A549 (cell line): ENCODE measurements around the gene SMAD5. TPM values are rescaled to one million over a fixed set of nuclear protein-coding genes. Genes with fewer than 3 reads are reported as not detected.

Experiments
- ATAC-seq, 2 experiments: fragments of 200-7000 bp in 1 of 2; fragments of >200 bp in 1 of 2; cut with Nextera tagmentation in 1 of 2; cut with Tn5 transposase in 1 of 2; 3 replicates each; pipeline versions ENCODE4 v1.8.0 to v1.9.1; 2018 to 2020; ENCODE audit warnings: mild to moderate bottlenecking in 1 of 2, moderate library complexity in 1 of 2
- CTCF ChIA-PET: fragments of 300-600 bp; sonication (Branson Sonifier 250); formaldehyde crosslinking; extraction: SDS; loops from one replicate; lab custom pipeline; 2021; ENCODE audit warnings: antibody characterized with exemption, inconsistent platforms; lab: Yijun Ruan, JAX
- POLR2A ChIA-PET: fragments of 350-600 bp; formaldehyde crosslinking; extraction: SDS; loops from one replicate; lab custom pipeline; 2021; ENCODE audit warnings: antibody characterized with exemption, inconsistent platforms; lab: Yijun Ruan, JAX
- DNase-seq, 2 experiments: peaks; one replicate each; pipeline versions ENCODE4 v3.0.0 to v3.0.0-alpha.2; 2011 to 2016; ENCODE audit warnings: low read depth in 1 of 2, low spot score in 1 of 2
- FAIRE-seq: peaks from 2 replicates; lab custom pipeline; 2011; peaks lifted over from hg19 to GRCh38; lab: Jason Lieb, UNC
- H3K27ac ChIP-seq, 2 experiments: fragments of >200 bp; sonication (Bioruptor Twin); formaldehyde crosslinking; 3 replicates each; pipeline ENCODE4 v1.5.1; 2016 to 2017
- H3K4me1 ChIP-seq: fragments of >200 bp; sonication (Bioruptor Twin); formaldehyde crosslinking; 3 replicates; pipeline ENCODE4 v1.6.1; 2016
- H3K4me2 ChIP-seq: fragments of >200 bp; sonication (Bioruptor Twin); formaldehyde crosslinking; 3 replicates; pipeline ENCODE4 v1.6.1; 2016
- H3K4me3 ChIP-seq: fragments of >200 bp; sonication (Bioruptor Twin); formaldehyde crosslinking; 3 replicates; pipeline ENCODE4 v1.5.1; 2016
- H3K9me3 ChIP-seq: fragments of >200 bp; sonication (Bioruptor Twin); formaldehyde crosslinking; 3 replicates; pipeline ENCODE4 v1.6.1; 2016
- BHLHE40 ChIP-seq: IDR thresholded peaks from 2 replicates; pipeline ENCODE4 v1.6.1; 2012; ENCODE audit warnings: low read depth, low read length, inconsistent platforms
- CBX8 ChIP-seq: fragments of 200-600 bp; sonication (generic); IDR thresholded peaks from 2 replicates; pipeline ENCODE4 v1.6.1; 2016
- CEBPB ChIP-seq, 2 experiments: fragments of >200 bp in 1 of 2; sonication (Bioruptor Twin) in 1 of 2; formaldehyde crosslinking in 1 of 2; IDR thresholded peaks; 2 replicates each; pipeline ENCODE4 v1.6.1; 2012 to 2016
- CHD2 ChIP-seq: fragments of 150-350 bp; IDR thresholded peaks from 2 replicates; pipeline ENCODE4 v1.6.1; 2014; ENCODE audit warnings: low read length; ENCODE audit not compliant: partially characterized antibody
- E2F6 ChIP-seq: IDR thresholded peaks from 2 replicates; pipeline ENCODE4 v1.6.1; 2012; ENCODE audit warnings: low read depth, borderline replicate concordance
- EHMT2 ChIP-seq: fragments of 200-600 bp; sonication (generic); IDR thresholded peaks from 2 replicates; pipeline ENCODE4 v1.6.1; 2016; ENCODE audit warnings: antibody characterized with exemption, low read depth, mild to moderate bottlenecking, moderate library complexity
- EP300 ChIP-seq, 2 experiments: fragments of >200 bp; sonication (Bioruptor Twin); formaldehyde crosslinking; IDR thresholded peaks; 2 replicates in 1 of 2; 3 replicates in 1 of 2; pipeline ENCODE4 v1.6.1; 2016 to 2017
- GATA3 ChIP-seq: IDR thresholded peaks from 2 replicates; pipeline ENCODE4 v1.6.1; 2012; ENCODE audit warnings: borderline replicate concordance
- HDAC2 ChIP-seq: fragments of 200-600 bp; sonication (generic); IDR thresholded peaks from 2 replicates; pipeline ENCODE4 v1.6.1; 2016
- HES2 ChIP-seq: fragments of >200 bp; sonication (Bioruptor Twin); formaldehyde crosslinking; IDR thresholded peaks from 2 replicates; pipeline ENCODE4 v1.6.1; 2016
- HEYL ChIP-seq: fragments of 250-450 bp; sonication (Bioruptor Pico); IDR thresholded peaks from 2 replicates; pipeline ENCODE4 v1.8.0; 2021; ENCODE audit warnings: mild to moderate bottlenecking, moderate library complexity
- HOXA7 ChIP-seq: fragments of 250-450 bp; sonication (Bioruptor Pico); IDR thresholded peaks from 2 replicates; pipeline ENCODE4 v1.5.0; 2020; ENCODE audit warnings: mild to moderate bottlenecking, moderate library complexity
- HOXB5 ChIP-seq: fragments of 250-450 bp; sonication (Bioruptor Pico); IDR thresholded peaks from 2 replicates; pipeline ENCODE4 v1.5.0; 2020; ENCODE audit warnings: mild to moderate bottlenecking, moderate library complexity
- JUN ChIP-seq, 2 experiments: fragments of >200 bp; sonication (Bioruptor Twin); formaldehyde crosslinking; IDR thresholded peaks; 2 replicates in 1 of 2; 3 replicates in 1 of 2; pipeline ENCODE4 v1.6.1; 2016 to 2017
- JUNB ChIP-seq: fragments of >200 bp; sonication (Bioruptor Twin); formaldehyde crosslinking; IDR thresholded peaks from 2 replicates; pipeline ENCODE4 v1.6.1; 2016
- MAFK ChIP-seq: fragments of 450-650 bp; IDR thresholded peaks from 2 replicates; pipeline ENCODE4 v1.6.1; 2014; ENCODE audit not compliant: partially characterized antibody
- MAX ChIP-seq: IDR thresholded peaks from 2 replicates; pipeline ENCODE4 v1.6.1; 2012
- MAZ ChIP-seq: fragments of 150-350 bp; IDR thresholded peaks from 2 replicates; pipeline ENCODE4 v1.6.1; 2014; ENCODE audit warnings: antibody characterized with exemption, low read depth, low read length, borderline replicate concordance
- NFE2L2 ChIP-seq: fragments of 150-350 bp; conservative IDR thresholded peaks from 2 replicates; pipeline ENCODE4 v1.6.1; 2014; ENCODE audit warnings: low read length
- PHF8 ChIP-seq: fragments of 200-600 bp; sonication (generic); IDR thresholded peaks from 2 replicates; pipeline ENCODE4 v1.6.1; 2016; ENCODE audit warnings: low read depth, mild to moderate bottlenecking, antibody characterized with exemption, moderate library complexity, borderline replicate concordance
- POLR2A ChIP-seq: IDR thresholded peaks from 2 replicates; pipeline ENCODE4 v1.6.1; 2012; ENCODE audit warnings: mild to moderate bottlenecking, low read length
- POLR2AphosphoS2 ChIP-seq: conservative IDR thresholded peaks from 2 replicates; pipeline ENCODE4 v1.6.1; 2012; ENCODE audit warnings: low read length, improper control_type of control experiment, inconsistent platforms
- REST ChIP-seq: fragments of 200-600 bp; sonication (generic); IDR thresholded peaks from 2 replicates; pipeline ENCODE4 v1.6.1; 2016; ENCODE audit warnings: antibody characterized with exemption, mild to moderate bottlenecking, moderate library complexity
- SREBF2 ChIP-seq: fragments of 450-650 bp; IDR thresholded peaks from 2 replicates; pipeline ENCODE4 v1.6.1; 2014; ENCODE audit warnings: mild to moderate bottlenecking, moderate library complexity
- USF2 ChIP-seq: fragments of 450-650 bp; IDR thresholded peaks from 2 replicates; pipeline ENCODE4 v1.6.1; 2014; ENCODE audit warnings: antibody characterized with exemption
- ZFP36 ChIP-seq: fragments of 450-650 bp; IDR thresholded peaks from 2 replicates; pipeline ENCODE4 v1.6.1; 2014; ENCODE audit warnings: borderline replicate concordance; ENCODE audit not compliant: partially characterized antibody
- ZNF302 ChIP-seq: fragments of 250-450 bp; sonication (Bioruptor Pico); IDR thresholded peaks from 2 replicates; pipeline ENCODE4 v1.9.0; 2021; ENCODE audit warnings: inconsistent platforms, mild to moderate bottlenecking, moderate library complexity
- ZSCAN20 ChIP-seq: fragments of 250-450 bp; sonication (Bioruptor Pico); IDR thresholded peaks from 2 replicates; pipeline ENCODE4 v1.8.0; 2022; ENCODE audit warnings: mild to moderate bottlenecking, moderate library complexity
- WGBS: methylation state at CpG from one replicate; pipeline ENCODE4 v1.1.6; 2017; ENCODE audit errors: missing lambda C conversion rate; 5-methylcytosine and 5-hydroxymethylcytosine counted together
- polyA plus RNA-seq, 4 experiments: library from polyadenylated mRNA; depleted of rRNA in 3 of 4; stranded (reverse); fragments of >200 nt; fragmentation: RNase III in 1 of 4; extraction: RNeasy Plus Mini Kit Qiagen cat#74134 plus additional on column Dnase treatment in 1 of 4; gene quantifications; 2 replicates in 3 of 4; 3 replicates in 1 of 4; pipeline ENCODE4 v1.2.3, GENCODE V29; 2011 to 2017

Gene SMAD5
- polyA plus RNA-seq, 2 of the 4 experiments (the other 2 are of a cell fraction): 17.1 to 101 TPM

- Histone ChIP-seq H3K9me3 (no peaks in the 10 kb centered on the region), H3K4me2 (no peak overlapping the region), H3K27ac (no peak overlapping the region), H3K4me1 (no peaks in the 10 kb centered on the region), H3K4me3 (no peak overlapping the region)
- no peak for DNase-seq
- 80% methylated on average over 4 of the region's 4 CpGs for WGBS
- CTCF ChIA-PET: interaction anchor here (3.3 kb wide), 1 partner anchor 11 kb away, joined by 21 read pairs; no protein-coding TSS in a partner anchor
- FAIRE-seq: no peak
- ATAC-seq: no peak
- POLR2A ChIA-PET: no interaction called here
- TF ChIP-seq EHMT2: no peak
- TF ChIP-seq E2F6: no peak
- no peak for TF ChIP-seq CHD2
- TF ChIP-seq SREBF2: no peak
- no peak for TF ChIP-seq MAZ
- no peak for TF ChIP-seq POLR2AphosphoS2
Observed at GRCh38 chr5:136201870-136202269, 69.2 kb downstream of the SMAD5 start.

GRCh38 chr5:136202469-136203205, 70.0 kb downstream of the SMAD5 start:
- no peak for FAIRE-seq
- H3K4me1 ChIP-seq: no peaks in the 10 kb centered on the region
- TF ChIP-seq CHD2 (no peak), ZFP36 (no peak), HOXB5 (CRISPR knock-in tag) (no peak), JUNB (no peak), MAZ (no peak), PHF8 (no peak), JUN (IDR thresholded peaks at IDR 0.05) (no peak), MAFK (no peak), CEBPB (IDR thresholded peaks at IDR 0.05) (no peak), POLR2AphosphoS2 (no peak)
- TF ChIP-seq, all 56 proteins: peak for 0
- ATAC-seq: no peak
- CTCF ChIA-PET: no interaction called here
- Histone ChIP-seq H3K27ac (no peak overlapping the region), H3K4me3 (no peak overlapping the region), H3K4me2 (no peak overlapping the region), H3K9me3 (no peaks in the 10 kb centered on the region)
- 87% methylated on average over 13 of the region's 13 CpGs for WGBS
- no peak for DNase-seq
- POLR2A ChIA-PET: no interaction called here

GRCh38 chr5:136203303-136203922, 70.8 kb downstream of the SMAD5 start:
- Histone ChIP-seq H3K4me1 (no peaks in the 10 kb centered on the region), H3K9me3 (no peaks in the 10 kb centered on the region), H3K27ac (no peak overlapping the region), H3K4me2 (no peak overlapping the region), H3K4me3 (no peak overlapping the region)
- WGBS: 93% methylated on average over 6 of the region's 6 CpGs
- DNase-seq (no peak), ATAC-seq (no peak), FAIRE-seq (no peak)
- POLR2A ChIA-PET: no interaction called here
- CTCF ChIA-PET: no interaction called here
- TF ChIP-seq REST (no peak), BHLHE40 (no peak), GATA3 (no peak), MAX (no peak), CEBPB (IDR thresholded peaks at IDR 0.05) (no peak), HEYL (CRISPR knock-in tag) (no peak), EP300 (IDR thresholded peaks at IDR 0.05) (no peak), ZSCAN20 (CRISPR knock-in tag) (no peak), USF2 (no peak), NFE2L2 (no peak), ZNF302 (CRISPR knock-in tag) (no peak), CHD2 (no peak), MAZ (no peak), POLR2A (no peak), CBX8 (no peak), E2F6 (no peak), HOXA7 (CRISPR knock-in tag) (no peak), HDAC2 (no peak), HES2 (no peak)
